NCI-H2029 (cell line): ENCODE measurements around the gene SUPT6H.

ENCODE experiments used
- DNase-seq: peaks from one replicate; lab custom pipeline; 2025; lab: John Stamatoyannopoulos, UW

Gene SUPT6H

DNA sequence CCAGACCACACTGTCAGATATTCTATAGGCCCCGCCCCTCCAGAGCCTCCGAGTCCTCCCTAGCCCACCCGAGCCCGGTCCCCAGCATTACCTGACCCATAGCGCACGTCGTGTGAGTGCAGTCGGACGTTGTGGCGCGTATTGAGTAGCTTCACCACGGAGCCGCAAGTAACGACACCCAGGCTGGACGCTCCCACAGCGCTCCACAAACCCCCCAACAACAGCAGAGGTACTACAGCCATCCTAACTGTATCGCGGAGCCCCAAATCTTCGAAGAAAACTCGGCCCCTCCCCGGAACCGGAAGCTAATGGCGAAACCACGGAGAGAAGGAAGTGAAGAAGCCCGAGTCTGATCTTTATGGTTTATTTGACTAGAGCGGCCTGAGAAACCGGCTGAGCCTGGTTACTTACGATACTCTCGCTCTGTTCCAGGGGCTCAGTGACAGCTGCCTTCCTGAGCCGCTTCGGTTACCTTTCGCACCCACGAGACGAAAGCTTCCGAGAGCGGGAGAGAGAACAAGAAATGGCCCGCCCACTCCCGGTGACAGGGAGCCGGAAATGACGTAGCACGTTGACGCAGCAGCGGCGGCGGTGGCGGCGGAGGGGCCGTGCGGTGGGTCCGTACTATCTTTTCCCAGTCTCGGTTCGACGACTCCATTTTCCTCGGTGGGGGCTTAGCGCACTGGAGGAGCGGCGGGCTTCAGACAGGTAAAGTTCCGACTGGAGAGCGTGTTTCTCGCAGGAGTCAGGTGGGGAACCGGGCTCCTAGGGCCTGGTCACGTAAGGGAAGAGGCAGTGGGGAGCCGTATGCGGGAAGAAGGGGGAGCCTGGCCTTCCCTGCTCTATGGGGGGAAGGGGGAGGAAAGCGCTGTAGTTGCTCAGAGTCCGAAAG lies at the start of gene SUPT6H, which contains the start of gene SDF2:
Gene SUPT6H, plus strand, starts transcription at position 571 of the 892 bp plus-strand sequence. CDS start 11,197 bp downstream, outside the sequence.
Gene SDF2, minus strand, starts transcription at position 272 of the 892 bp plus-strand sequence. Its CDS starts 30 bp downstream, at position 242.
- DNase-seq: peak; percentile 75

- DNase-seq: peak; percentile 23
These were observed 49.5 kb upstream of the SUPT6H start for GRCh38 chr17:28612531-28612930.

DNA sequence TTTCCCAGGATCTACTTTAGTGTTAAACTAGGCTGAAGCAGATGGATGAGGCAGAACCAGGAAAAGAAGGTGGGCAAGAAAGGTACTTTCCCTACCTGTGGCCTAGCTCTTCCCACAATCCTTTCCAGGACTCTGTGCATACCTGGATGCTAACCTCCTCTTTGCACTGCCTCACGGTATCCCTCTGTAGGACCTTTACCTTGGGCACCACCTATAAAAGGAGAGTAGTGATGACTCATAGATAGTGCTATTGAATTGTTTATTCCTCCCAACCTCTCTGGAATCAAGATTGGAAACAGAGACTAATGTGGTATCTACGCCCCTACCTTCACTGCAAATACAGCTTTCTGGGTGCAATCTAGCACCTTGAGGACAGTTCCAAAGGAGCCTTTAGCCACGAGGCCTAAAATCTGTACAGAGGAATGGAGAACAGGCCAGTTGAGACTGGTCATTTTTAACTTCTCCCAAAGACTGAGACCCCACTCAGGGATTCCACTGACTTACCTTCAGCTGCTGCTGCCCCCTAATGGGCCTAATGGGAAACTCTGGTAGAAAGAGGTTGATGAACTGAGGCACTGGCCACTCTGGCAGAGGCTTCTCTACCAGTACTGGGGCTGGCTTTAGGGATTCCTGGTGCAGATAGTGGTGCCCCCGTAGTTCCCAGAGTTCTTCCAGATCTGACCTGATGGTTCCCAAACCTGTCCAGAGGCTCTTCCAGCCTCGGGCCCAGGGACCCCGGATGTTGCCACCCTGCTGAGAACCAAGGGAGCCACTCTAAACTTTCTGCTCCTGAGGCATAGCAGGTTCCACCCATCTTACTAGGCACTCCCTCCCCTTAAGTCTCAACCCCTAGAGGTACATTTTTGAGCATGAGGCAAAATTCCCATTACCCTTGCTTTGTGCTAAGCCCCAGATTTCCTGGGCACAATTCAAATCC lies 48.8 kb upstream of the SUPT6H start:
- no peak for DNase-seq

- no peak for DNase-seq
These were observed 48.0 kb upstream of the SUPT6H start, which contains the start of gene RSKR for GRCh38 chr17:28613931-28614381. RSKR (minus strand) TSS chr17:28614185; CDS start chr17:28614161, 24 bp downstream.

- DNase-seq: peak; percentile 56
These were observed 46.6 kb upstream of the SUPT6H start for GRCh38 chr17:28615260-28615940.

DNA sequence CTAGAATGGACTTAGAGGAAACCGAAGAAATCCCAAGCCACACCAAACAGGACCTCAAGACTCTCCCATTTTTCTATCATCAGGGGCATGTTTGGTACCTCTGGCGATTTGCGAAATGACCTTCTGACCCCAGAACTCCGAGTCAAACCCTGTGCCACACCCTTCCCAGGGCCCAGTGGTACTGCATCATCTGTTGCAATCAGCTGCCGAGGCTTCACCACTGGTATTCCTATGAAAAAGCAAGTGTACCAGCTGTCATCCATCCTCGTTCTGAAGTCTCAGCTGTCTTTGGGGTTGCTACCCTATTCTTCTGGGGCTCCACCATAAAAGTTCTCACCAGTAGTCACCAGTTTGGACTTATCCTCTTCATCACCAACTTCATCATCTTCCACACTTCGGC lies 45.7 kb upstream of the SUPT6H start:
- DNase-seq: no peak

DNA sequence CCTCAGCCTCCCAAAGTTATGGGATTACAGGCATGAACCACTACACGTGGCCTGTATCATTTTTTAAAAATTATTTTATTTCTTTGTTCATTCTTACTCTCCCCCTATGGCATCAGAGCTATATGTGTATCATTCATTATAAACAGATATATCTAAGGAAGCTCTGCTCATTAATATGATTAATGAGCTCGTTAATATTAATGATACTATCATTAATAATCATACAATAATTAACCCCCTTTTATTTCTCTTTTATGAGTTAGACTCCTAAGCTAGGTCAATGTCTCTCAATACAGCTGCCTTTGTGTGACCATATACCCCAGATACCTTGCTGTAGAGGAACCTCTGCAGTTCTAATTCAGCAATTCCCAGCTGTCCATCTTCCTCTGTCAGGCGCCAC lies 43.5 kb upstream of the SUPT6H start:
- no peak for DNase-seq

DNA sequence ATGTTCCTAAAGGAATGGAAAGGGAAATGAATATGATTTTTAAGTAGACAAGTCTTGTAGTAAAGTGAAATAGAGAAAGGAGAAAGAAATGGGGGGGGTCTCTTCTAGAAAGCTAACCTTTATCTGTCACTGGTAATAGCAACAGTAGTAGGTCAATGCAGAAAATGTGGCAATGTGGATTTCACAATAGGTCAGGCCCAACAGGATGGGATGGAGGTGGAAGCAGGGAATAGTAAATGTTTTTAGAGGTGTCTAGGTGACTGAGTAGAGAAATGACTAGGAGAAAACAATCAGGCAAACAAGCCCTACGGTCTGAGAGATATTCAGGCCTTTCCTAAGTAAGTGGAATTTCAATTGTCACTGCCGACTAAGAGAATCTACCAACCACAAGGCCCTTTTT lies 42.0 kb upstream of the SUPT6H start:
- DNase-seq: no peak

DNA sequence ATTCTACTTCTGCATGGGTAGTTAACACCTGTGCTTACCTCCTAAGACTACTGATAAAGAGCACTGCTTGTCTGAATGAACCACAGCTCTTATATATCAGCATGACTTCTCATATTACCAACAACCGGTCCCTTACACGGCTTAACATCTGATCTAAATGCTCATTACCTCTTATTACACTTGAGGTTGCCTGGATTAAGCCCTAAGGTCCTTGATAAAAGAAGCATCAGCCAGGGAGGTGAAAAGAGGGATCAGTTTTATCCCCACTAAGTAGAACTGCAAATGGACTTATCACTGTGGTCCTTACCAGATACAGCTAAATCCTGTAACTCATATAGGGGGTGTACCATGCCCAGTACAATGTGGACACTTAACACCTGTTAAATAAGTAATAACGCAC lies 39.8 kb upstream of the SUPT6H start:
- no peak for DNase-seq

DNA sequence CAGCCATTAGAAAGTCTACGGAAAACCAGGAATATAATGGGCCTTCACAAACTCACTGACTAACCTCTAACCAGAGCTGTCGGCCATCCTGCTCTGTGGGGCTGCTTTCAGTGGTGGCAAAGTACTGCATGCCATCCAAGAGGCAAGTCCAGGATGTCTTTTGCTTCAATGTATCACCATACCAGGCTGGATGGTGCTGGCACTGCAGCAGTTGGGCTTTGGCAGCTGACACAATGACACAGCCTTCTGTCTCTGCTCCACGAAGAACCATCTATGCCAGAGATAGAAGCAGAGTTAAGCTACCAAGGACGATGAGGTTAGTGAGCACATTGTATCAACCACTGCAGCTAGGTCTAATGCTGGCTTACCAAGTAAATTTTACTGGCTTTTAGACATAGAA lies 38.3 kb upstream of the SUPT6H start:
- no peak for DNase-seq

GRCh38 chr17:28624148-28624547 lies 37.9 kb upstream of the SUPT6H start:
- no peak for DNase-seq

GRCh38 chr17:28626818-28627217 lies 35.2 kb upstream of the SUPT6H start:
- DNase-seq: no peak

DNA sequence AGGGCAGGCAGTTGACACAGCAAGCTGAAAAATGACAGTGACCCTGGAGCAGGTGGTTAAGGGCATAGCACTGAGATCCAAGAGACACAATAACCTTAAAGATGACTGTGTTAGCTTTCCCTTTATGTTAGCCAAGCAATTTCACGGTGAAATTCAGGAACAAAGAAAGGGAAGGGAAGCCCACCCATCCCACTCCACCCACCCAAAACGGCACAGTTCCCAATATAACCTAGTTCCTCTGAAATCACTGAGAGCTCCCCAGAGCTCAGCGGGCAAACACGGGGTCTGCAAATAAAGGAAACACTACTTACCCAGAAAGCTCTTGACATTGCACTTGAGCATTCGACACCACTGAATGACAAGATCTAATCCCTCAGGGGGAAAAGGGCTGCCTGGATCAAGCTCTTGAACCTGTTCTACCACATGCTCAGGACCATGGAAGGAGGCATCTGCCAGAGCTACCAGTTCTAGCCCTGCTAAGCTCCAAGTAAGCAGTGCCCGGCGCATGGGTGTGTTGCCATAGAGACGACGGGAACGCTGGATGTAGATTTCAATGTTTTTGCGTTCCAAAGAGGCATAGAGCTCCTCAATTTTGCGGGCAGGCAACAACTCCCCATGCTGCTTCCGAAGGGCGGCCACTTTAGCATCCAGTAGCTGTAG lies 27.7 kb upstream of the SUPT6H start:
- DNase-seq: peak; percentile 33

DNA sequence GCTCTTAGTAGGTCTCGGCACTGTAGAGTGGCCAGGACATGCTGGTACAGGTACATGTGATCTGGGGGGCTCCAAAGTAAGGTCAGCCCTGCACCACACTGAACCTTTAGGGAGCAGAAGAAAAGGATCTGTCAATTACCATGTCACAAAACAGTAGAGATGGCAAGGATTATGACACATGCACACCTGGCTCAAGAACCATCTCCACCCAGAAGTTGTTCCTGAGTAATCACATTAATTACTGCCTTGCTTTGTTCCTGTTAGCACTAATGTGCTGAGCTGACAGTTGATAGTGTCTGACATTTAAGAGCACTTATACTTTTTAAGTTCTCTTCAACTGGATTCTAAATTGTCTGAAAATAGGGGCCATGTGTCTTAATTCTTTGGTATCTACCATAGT lies 26.5 kb upstream of the SUPT6H start:
- no peak for DNase-seq

DNA sequence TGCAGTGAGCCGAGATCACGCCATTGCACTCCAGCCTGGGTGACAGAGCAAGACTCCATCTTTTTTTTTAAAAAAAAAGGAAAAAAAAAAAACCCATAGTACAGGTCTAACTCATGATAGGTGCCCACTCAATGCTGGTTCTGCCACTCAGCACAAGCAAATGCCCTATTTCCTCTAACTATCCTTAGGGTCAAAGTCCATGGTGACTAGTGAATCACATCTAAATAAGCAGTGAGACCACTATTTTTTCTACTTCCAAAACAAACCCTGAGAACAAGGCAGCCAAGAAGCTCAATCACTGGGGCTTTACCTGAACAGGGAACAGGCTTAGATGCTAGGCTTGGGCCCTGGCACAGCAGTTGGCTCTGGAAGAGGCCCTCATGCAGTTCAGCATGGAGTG lies 20.4 kb upstream of the SUPT6H start:
- DNase-seq: no peak

- DNase-seq: peak; percentile 4
These were observed 17.8 kb upstream of the SUPT6H start for GRCh38 chr17:28643983-28644786.

DNA sequence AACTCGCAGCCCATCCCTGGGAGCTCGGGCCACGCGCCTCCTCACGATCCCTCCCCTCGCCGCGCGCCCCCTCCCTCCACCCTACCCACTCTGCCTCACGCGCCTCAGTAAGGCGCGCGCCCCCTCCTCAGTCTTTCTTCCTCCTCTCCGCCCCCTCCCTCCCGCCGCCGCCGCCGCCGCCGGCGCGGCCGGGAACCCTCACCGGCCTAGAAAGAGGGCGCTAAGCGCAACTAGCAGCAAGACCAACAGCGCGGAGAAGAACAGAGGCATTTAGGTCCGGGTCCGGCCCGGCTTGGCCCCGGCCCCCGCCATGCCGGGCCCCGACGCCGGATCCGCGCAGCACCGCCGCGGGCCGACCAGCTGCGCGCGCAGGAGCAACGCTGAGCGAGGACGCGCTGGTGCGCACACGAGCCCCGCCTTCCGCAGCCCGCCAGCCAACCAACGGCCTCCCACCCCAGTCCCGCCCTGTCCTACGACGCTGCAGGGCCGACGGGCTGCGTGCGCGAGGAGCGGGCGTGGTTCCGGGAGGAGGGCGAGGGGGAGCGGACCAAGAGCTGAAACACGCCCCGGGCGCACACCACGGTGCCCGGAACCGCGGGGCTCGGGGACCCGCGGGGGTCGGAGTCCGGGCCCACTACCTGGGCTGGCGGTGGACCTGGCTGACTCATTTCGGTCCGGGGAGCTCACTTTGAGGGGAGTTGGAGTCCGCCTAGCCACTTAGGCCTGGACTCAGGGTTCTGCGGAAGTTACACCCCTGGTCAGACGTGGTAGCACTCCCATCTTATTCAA lies 17.0 kb upstream of the SUPT6H start, which contains the start of gene BLTP2:
Gene BLTP2, minus strand, starts transcription at position 372 of the 789 bp plus-strand sequence. Its CDS starts 102 bp downstream, at position 270.
- peak; percentile 90 for DNase-seq

DNA sequence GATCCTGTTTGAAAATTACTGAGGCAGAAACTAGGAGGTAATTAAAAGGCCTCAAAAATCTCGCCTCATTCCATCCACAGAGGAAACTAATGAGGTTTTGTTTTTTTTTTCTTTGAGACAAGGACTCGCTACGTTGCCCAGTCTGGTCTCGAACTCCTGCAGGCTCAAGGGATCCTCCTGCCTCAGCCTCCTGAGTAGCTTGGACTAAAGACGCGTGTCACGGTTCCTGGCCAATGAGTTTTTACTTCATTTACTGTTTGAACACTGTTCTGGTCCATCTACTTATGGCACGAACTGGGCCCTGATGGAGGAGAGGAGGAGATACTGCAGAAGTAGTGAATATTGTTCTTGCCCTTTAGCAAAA lies 16.4 kb upstream of the SUPT6H start:
- no peak for DNase-seq

DNA sequence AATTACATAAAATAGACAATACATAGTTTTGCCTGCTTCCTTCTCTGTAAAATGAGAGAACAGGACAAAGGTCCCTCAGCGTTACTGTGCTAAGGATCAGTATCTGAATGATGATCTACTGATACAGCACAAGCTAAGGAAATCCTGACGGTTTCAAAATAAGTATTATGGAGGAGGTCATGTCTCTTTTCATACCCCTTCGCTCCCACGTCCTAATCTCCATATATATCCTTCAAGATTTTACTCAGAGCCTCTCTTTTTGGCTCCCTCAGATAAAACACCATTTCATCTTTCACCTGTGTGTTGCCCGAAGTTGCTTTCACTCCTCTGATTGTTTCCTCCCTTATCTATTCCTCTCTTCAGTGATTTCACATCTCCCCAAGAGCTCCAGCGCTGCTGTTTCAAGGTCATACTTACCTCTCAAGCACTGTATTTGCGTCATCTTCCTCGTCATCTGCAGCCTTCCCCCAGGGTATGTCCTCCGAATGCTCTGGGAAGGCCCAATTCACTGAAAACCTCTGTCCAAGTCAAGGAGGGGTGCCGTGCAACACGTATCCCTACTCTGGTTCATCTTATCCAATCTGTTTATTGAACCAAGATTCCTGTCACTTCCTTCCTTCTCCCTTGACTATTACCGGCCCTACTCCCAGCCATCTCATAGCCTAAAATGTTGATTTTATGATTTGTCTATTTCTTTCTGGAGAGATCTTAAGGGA lies 15.8 kb upstream of the SUPT6H start:
- DNase-seq: no peak
